ENCODE results near the gene NOC2L. TPM values are rescaled to one million over a fixed set of nuclear protein-coding genes. Genes with fewer than 3 reads are reported as not detected.
A peak's percentile ranks its signal among the peaks of the same experiment; 100 is the strongest.

Gene NOC2L
- total RNA-seq, 1 donor from 2014 or later = 50.6 TPM

GRCh38 chr1:961132-961669 is 2.1 kb upstream of the NOC2L start:
- Mint-ChIP-seq H3K27me3 (ENCODE audit: low read depth) (no peaks in the 10 kb centered on the region), H3K4me1 (ENCODE audit: low read depth) (peaks cover 18% of the 10 kb centered on the region), H3K4me3 (ENCODE audit: unreplicated experiment) (peak overlapping the region; percentile 36), H3K36me3 (ENCODE audit: low read depth) (peaks cover 2% of the 10 kb centered on the region), H3K9me3 (ENCODE audit: low read depth) (no peaks in the 10 kb centered on the region), H3K27ac (ENCODE audit: unreplicated experiment) (no peak overlapping the region)
- DNase-seq (ENCODE audit: low spot score) = no peak
- TF ChIP-seq CTCF (IDR thresholded peaks at IDR 0.05) = no peak

- no peak for DNase-seq (ENCODE audit: low spot score)
- no peaks in the 10 kb centered on the region for H3K9me3 Mint-ChIP-seq (ENCODE audit: low read depth)
- H3K4me3 Mint-ChIP-seq (ENCODE audit: unreplicated experiment) = peak within 1 kb of the TSS; percentile 67
- TF ChIP-seq CTCF (IDR thresholded peaks at IDR 0.05) = no peak
- peaks cover 18% of the 10 kb centered on the region for H3K4me1 Mint-ChIP-seq (ENCODE audit: low read depth)
- peak within 1 kb of the TSS; percentile 49 for H3K27ac Mint-ChIP-seq (ENCODE audit: unreplicated experiment)
- H3K27me3 Mint-ChIP-seq (ENCODE audit: low read depth) = no peaks in the 10 kb centered on the region
- H3K36me3 Mint-ChIP-seq (ENCODE audit: low read depth) = peaks cover 4% of the 10 kb centered on the region
These were observed 1.5 kb upstream of the NOC2L start, which contains the start of gene KLHL17 for GRCh38 chr1:960363-961131. TSS of gene KLHL17 (plus strand) at chr1:960584. CDS start at chr1:960694, 110 bp downstream.

- peaks cover 8% of the 10 kb centered on the region for H3K36me3 Mint-ChIP-seq (ENCODE audit: low read depth)
- no peak for TF ChIP-seq CTCF (IDR thresholded peaks at IDR 0.05)
- peaks cover 18% of the 10 kb centered on the region for H3K4me1 Mint-ChIP-seq (ENCODE audit: low read depth)
- no peaks in the 10 kb centered on the region for H3K9me3 Mint-ChIP-seq (ENCODE audit: low read depth)
- DNase-seq (ENCODE audit: low spot score) = no peak
- peak overlapping the region; percentile 49 for H3K27ac Mint-ChIP-seq (ENCODE audit: unreplicated experiment)
- H3K4me3 Mint-ChIP-seq (ENCODE audit: unreplicated experiment) = peak overlapping the region; percentile 67
- no peaks in the 10 kb centered on the region for H3K27me3 Mint-ChIP-seq (ENCODE audit: low read depth)
These were observed 791 bp upstream of the NOC2L start for GRCh38 chr1:959731-960362.

GRCh38 chr1:956636-957035 is 2.4 kb downstream of the NOC2L start:
- no peaks in the 10 kb centered on the region for H3K9me3 Mint-ChIP-seq (ENCODE audit: low read depth)
- no peak overlapping the region for H3K4me3 Mint-ChIP-seq (ENCODE audit: unreplicated experiment)

More at GRCh38 chr1:956636-957035, 2.4 kb downstream of the NOC2L start:
- no peak for DNase-seq (ENCODE audit: low spot score)
- Mint-ChIP-seq H3K4me1 (ENCODE audit: low read depth) (peaks cover 18% of the 10 kb centered on the region), H3K36me3 (ENCODE audit: low read depth) (peaks cover 11% of the 10 kb centered on the region), H3K27ac (ENCODE audit: unreplicated experiment) (no peak overlapping the region), H3K27me3 (ENCODE audit: low read depth) (no peaks in the 10 kb centered on the region)
- no peak for TF ChIP-seq CTCF (IDR thresholded peaks at IDR 0.05)

All from chondrocyte (in vitro differentiated cells).